ENCODE measurements around the gene RAB11B.
"Not testable (repeated sequence)": the region's sequence is repeated elsewhere in the genome, so short reads cannot be mapped to it uniquely, and the experiment has no call there.

- not testable (repeated sequence) for TF ChIP-seq POLR2A, CTCF, EP300, POLR2AphosphoS5 (IDR thresholded peaks at IDR 0.05)
Measured at GRCh38 chr19:8349629-8350372, 40.4 kb upstream of the RAB11B start.

Data from gastroesophageal sphincter (tissue), 3 donors.